GM12878 (cell line): ENCODE data around the gene MACROD2. TPM values are rescaled to one million over a fixed set of nuclear protein-coding genes. Genes with fewer than 3 reads are reported as not detected.

ENCODE experiments used
- ATAC-seq: fragments of 200-7000 bp; cut with Tn5 transposase; 3 replicates; pipeline ENCODE4 v1.9.1; 2020; ENCODE audit warnings: mild to moderate bottlenecking, moderate library complexity
- BruUV-seq: library from RNA; stranded (reverse); fragments of 400-500 nt; replicated peaks from 2 replicates; lab custom pipeline; 2021; lab: Mats Ljungman, UMichigan
- CTCF ChIA-PET: fragments of 300-600 bp; sonication (Branson Sonifier 250); formaldehyde crosslinking; extraction: SDS; loops from one replicate; lab custom pipeline; 2021; ENCODE audit warnings: inconsistent platforms; lab: Yijun Ruan, JAX
- POLR2A ChIA-PET: fragments of 350-600 bp; formaldehyde crosslinking; extraction: SDS; loops from one replicate; lab custom pipeline; 2021; ENCODE audit warnings: inconsistent platforms; lab: Charles Lee
- RAD21 ChIA-PET: fragments of 300-600 bp; sonication (Branson Sonifier 250); formaldehyde crosslinking; loops from one replicate; lab custom pipeline; 2023; ENCODE audit warnings: antibody characterized with exemption; ENCODE audit not compliant: unreplicated experiment; lab: Charles Lee
- SMC1A ChIA-PET: fragments of 300-600 bp; sonication (Branson Sonifier 250); formaldehyde crosslinking; loops from one replicate; lab custom pipeline; 2023; ENCODE audit not compliant: unreplicated experiment, uncharacterized antibody; lab: Charles Lee
- DNase-seq: peaks from one replicate; pipeline ENCODE4 v3.0.0-alpha.2; 2011; ENCODE audit warnings: low read depth, low spot score
- FAIRE-seq: peaks from 3 replicates; lab custom pipeline; 2011; peaks lifted over from hg19 to GRCh38; lab: Jason Lieb, UNC
- H2AFZ ChIP-seq: 2 replicates; pipeline ENCODE4 v1.6.0; 2011; ENCODE audit warnings: low read depth, low read length, control low read depth; ENCODE audit not compliant: control insufficient read depth
- H3K27ac ChIP-seq: 2 replicates; pipeline ENCODE4 v1.5.1; 2011; ENCODE audit warnings: control low read depth; ENCODE audit not compliant: control insufficient read depth, insufficient read depth
- H3K27me3 ChIP-seq, 2 experiments: replicated peaks in 1 of 2; 2 replicates each; pipeline versions ENCODE4 v1.6.0 to v1.6.1; 2011; ENCODE audit warnings: low read length in 1 of 2; ENCODE audit not compliant: control insufficient read depth in 2 of 2, insufficient read depth in 2 of 2
- H3K36me3 ChIP-seq, 2 experiments: 2 replicates each; pipeline ENCODE4 v1.5.1; 2011; ENCODE audit warnings: low read length in 1 of 2; ENCODE audit not compliant: control insufficient read depth in 2 of 2, insufficient read depth in 2 of 2
- H3K4me1 ChIP-seq: 2 replicates; pipeline ENCODE4 v1.6.1; 2011; ENCODE audit warnings: mild to moderate bottlenecking, low read length, moderate library complexity, mixed read lengths; ENCODE audit not compliant: control insufficient read depth, insufficient read depth
- H3K4me2 ChIP-seq: 2 replicates; pipeline ENCODE4 v1.6.0; 2011; ENCODE audit warnings: control low read depth; ENCODE audit not compliant: control insufficient read depth, insufficient read depth
- H3K4me3 ChIP-seq: fragments of 200-600 bp; sonication (generic); 2 replicates; pipeline ENCODE4 v1.5.1; 2016
- H3K79me2 ChIP-seq: 2 replicates; pipeline ENCODE4 v1.6.0; 2011; ENCODE audit warnings: low read length; ENCODE audit not compliant: control insufficient read depth, insufficient read depth
- H3K9ac ChIP-seq: 2 replicates; pipeline ENCODE4 v1.8.0; 2011; ENCODE audit warnings: low read length, control low read depth, mixed read lengths; ENCODE audit not compliant: control insufficient read depth, insufficient read depth
- H3K9me3 ChIP-seq: replicated peaks from 3 replicates; pipeline ENCODE4 v1.5.1; 2011; ENCODE audit warnings: mild to moderate bottlenecking, low read length; ENCODE audit not compliant: control insufficient read depth, insufficient read depth
- H4K20me1 ChIP-seq: 2 replicates; pipeline ENCODE4 v1.6.0; 2011; ENCODE audit not compliant: control insufficient read depth, insufficient read depth
- BRCA1 ChIP-seq: IDR thresholded peaks from 2 replicates; pipeline ENCODE4 v1.6.1; 2011; ENCODE audit warnings: low read depth, low read length, improper control_type of control experiment
- E2F4 ChIP-seq: IDR thresholded peaks from 2 replicates; pipeline ENCODE4 v1.6.1; 2012; ENCODE audit warnings: low read depth, low read length, improper control_type of control experiment
- EZH2 ChIP-seq: IDR thresholded peaks from 2 replicates; pipeline ENCODE4 v1.6.1; 2012; ENCODE audit warnings: low read depth, mild to moderate bottlenecking, control low read depth, inconsistent platforms, low read length, borderline replicate concordance; ENCODE audit not compliant: control insufficient read depth
- PML ChIP-seq: IDR thresholded peaks from 2 replicates; pipeline ENCODE4 v1.6.1; 2012; ENCODE audit warnings: low read length, inconsistent platforms
- RCOR1 ChIP-seq: conservative IDR thresholded peaks from 2 replicates; pipeline ENCODE4 v1.6.1; 2012; ENCODE audit warnings: low read depth, low read length, improper control_type of control experiment
- SRF ChIP-seq, 2 experiments: IDR thresholded peaks; 2 replicates each; pipeline ENCODE4 v1.6.1; 2011; ENCODE audit warnings: low read depth in 2 of 2, low read length in 2 of 2, mild to moderate bottlenecking in 1 of 2, moderate library complexity in 1 of 2
- SUPT20H ChIP-seq: IDR thresholded peaks from 2 replicates; pipeline ENCODE4 v1.6.1; 2011; ENCODE audit warnings: low read depth, mild to moderate bottlenecking, low read length, moderate library complexity, borderline replicate concordance; ENCODE audit not compliant: control insufficient read depth
- SUZ12 ChIP-seq: fragments of 200-600 bp; sonication (generic); IDR thresholded peaks from one replicate; pipeline ENCODE4 v1.6.1; 2018; ENCODE audit warnings: antibody characterized with exemption, mild to moderate bottlenecking; ENCODE audit not compliant: unreplicated experiment
- ZNF24 ChIP-seq: fragments of 450-650 bp; IDR thresholded peaks from 2 replicates; pipeline ENCODE4 v1.6.1; 2017; ENCODE audit warnings: antibody characterized with exemption, mild to moderate bottlenecking
- WGBS: methylation state at CpG from one replicate; pipeline ENCODE4 v1.1.6; 2016; ENCODE audit warnings: low lambda C conversion rate; ENCODE audit not compliant: insufficient replicate concordance, insufficient coverage; ENCODE audit errors: missing lambda C conversion rate; 5-methylcytosine and 5-hydroxymethylcytosine counted together
- in situ Hi-C: fragments of 300-500 bp; cut with MboI; formaldehyde crosslinking; loops from 9 replicates; pipeline ENCODE4 v1.14.3; 2018; ENCODE audit warnings: mixed read lengths
- intact Hi-C: fragments of 100-400 bp; cut with micrococcal nuclease; formaldehyde crosslinking; loops from one replicate; pipeline ENCODE4 v1.14.2; 2022; ENCODE audit not compliant: unreplicated experiment
- polyA plus RNA-seq, 11 experiments: library from polyadenylated mRNA; depleted of rRNA in 4 of 11; unstranded in 6 of 11; stranded (reverse) in 5 of 11; fragments of >200 nt; fragmentation: Nextera tagmentation in 4 of 11; fragmentation: Illumina TruSeq in 1 of 11; extraction: Ambion mirVana in 4 of 11; extraction: Trizol in 1 of 11; gene quantifications; 1 replicate in 1 of 11; 2 replicates in 10 of 11; pipeline versions ENCODE4 v1.2.1 to v1.2.3, GENCODE V29; 2011 to 2016; ENCODE audit warnings: inconsistent platforms in 2 of 11, missing spikeins in 2 of 11, low read depth in 1 of 11
- total RNA-seq, 4 experiments: library from RNA; depleted of rRNA in 3 of 4; stranded (reverse); fragments of >200 nt in 3 of 4; fragmentation: Illumina TruSeq in 1 of 4; extraction: Trizol in 1 of 4; gene quantifications; 2 replicates each; pipeline versions ENCODE4 v1.2.1 to v1.2.3, GENCODE V29; 2013 to 2021
- TF ChIP-seq, protein P1 (sequence below): fragments of 450-650 bp; IDR thresholded peaks from 2 replicates; pipeline ENCODE4 v1.6.1; 2016; ENCODE audit warnings: mild to moderate bottlenecking
- TF ChIP-seq, protein P2 (sequence below): fragments of 450-650 bp; IDR thresholded peaks from 2 replicates; pipeline ENCODE4 v1.6.1; 2017; ENCODE audit warnings: low read depth, mild to moderate bottlenecking, moderate library complexity

The MACROD2 gene
- total and polyA plus RNA-seq, 10 of the 15 experiments (the other 5 are each of a cell fraction or from before 2014, with no cell fraction given): 1.1 to 21.5 (median 2.2) TPM

DNA sequence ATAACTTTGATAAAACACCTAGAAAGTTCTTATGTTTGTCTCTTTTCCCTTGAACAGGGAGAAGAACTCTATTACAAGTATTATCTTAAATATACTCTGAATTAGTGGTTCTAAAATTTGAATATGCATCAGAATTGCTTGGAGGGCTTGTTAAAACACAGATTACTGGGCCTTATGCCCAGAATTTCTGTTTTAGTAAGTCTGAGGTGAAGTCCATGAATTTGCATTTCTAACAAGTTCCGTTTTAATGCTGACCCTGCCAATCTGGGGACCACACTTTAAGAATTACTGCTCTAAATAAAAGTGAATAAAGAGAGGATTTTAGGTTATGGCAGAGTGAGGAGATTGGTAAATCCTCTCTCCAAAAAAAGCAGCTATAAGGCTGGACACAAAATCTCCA is 510.2 kb downstream of the MACROD2 start:
- ChIA-PET SMC1A (no interaction called here), RAD21 (no interaction called here)

DNA sequence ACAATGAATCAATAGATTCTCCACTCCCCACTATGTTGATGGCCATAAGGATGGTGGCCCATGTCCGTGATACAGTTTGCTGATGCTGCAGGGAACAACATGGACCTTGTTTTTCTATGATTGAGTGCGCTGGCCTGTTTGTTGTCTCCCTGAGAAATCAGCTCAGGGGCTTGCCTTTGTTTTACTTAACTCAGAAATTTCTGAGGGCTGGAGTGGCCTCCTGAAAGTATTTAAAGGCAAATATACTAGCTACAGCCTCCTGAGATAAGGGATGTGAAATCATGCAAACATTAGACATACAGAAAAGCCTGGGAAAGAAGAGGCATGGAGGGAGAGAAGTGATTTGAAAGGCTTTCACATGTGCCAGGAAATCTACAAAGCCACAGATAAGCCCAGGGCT is 512.4 kb downstream of the MACROD2 start:
- no peaks in the 10 kb centered on the region for H3K27me3 ChIP-seq
- ChIA-PET RAD21 (no interaction called here), POLR2A (no interaction called here), SMC1A (no interaction called here), CTCF (no interaction called here)
- no peak overlapping the region for H2AFZ ChIP-seq
- H4K20me1 ChIP-seq: no peaks in the 10 kb centered on the region
- H3K36me3 ChIP-seq: no peaks in the 10 kb centered on the region
- H3K9ac ChIP-seq: no peak overlapping the region
- intact Hi-C loops (no loop called here), in situ Hi-C loops (no loop called here)
- H3K4me3 ChIP-seq: no peak overlapping the region
- DNase-seq (no peak), FAIRE-seq (no peak), ATAC-seq (no peak)
- no peak overlapping the region for H3K4me2 ChIP-seq
- no peaks in the 10 kb centered on the region for H3K9me3 ChIP-seq
- H3K27ac ChIP-seq: no peak overlapping the region
- no peaks in the 10 kb centered on the region for H3K79me2 ChIP-seq
- BruUV-seq: no TSS peak
- WGBS: 19% methylated on average over 2 of the region's 2 CpGs
- H3K4me1 ChIP-seq: no peaks in the 10 kb centered on the region
- TF ChIP-seq, protein P1, sequence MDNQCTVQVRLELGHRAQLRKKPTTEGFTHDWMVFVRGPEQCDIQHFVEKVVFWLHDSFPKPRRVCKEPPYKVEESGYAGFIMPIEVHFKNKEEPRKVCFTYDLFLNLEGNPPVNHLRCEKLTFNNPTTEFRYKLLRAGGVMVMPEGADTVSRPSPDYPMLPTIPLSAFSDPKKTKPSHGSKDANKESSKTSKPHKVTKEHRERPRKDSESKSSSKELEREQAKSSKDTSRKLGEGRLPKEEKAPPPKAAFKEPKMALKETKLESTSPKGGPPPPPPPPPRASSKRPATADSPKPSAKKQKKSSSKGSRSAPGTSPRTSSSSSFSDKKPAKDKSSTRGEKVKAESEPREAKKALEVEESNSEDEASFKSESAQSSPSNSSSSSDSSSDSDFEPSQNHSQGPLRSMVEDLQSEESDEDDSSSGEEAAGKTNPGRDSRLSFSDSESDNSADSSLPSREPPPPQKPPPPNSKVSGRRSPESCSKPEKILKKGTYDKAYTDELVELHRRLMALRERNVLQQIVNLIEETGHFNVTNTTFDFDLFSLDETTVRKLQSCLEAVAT: no peak
- TF ChIP-seq SUZ12: no peak
- no peak for TF ChIP-seq E2F4
- no peak for TF ChIP-seq PML
- TF ChIP-seq EZH2: no peak
- TF ChIP-seq BRCA1: no peak
- TF ChIP-seq SUPT20H: no peak
- TF ChIP-seq SRF (IDR thresholded peaks at IDR 0.05; ENCODE audit: low read depth in 2 of 2, low read length in 2 of 2): no peak

More for the DNA sequence above, 510.2 kb downstream of the MACROD2 start:
- TF ChIP-seq, protein P2, sequence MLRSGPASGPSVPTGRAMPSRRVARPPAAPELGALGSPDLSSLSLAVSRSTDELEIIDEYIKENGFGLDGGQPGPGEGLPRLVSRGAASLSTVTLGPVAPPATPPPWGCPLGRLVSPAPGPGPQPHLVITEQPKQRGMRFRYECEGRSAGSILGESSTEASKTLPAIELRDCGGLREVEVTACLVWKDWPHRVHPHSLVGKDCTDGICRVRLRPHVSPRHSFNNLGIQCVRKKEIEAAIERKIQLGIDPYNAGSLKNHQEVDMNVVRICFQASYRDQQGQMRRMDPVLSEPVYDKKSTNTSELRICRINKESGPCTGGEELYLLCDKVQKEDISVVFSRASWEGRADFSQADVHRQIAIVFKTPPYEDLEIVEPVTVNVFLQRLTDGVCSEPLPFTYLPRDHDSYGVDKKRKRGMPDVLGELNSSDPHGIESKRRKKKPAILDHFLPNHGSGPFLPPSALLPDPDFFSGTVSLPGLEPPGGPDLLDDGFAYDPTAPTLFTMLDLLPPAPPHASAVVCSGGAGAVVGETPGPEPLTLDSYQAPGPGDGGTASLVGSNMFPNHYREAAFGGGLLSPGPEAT: no peak
- TF ChIP-seq RCOR1: no peak
- no peak for TF ChIP-seq ZNF24
- POLR2A ChIA-PET: no interaction called here
- Histone ChIP-seq H3K36me3 (no peaks in the 10 kb centered on the region), H3K79me2 (no peaks in the 10 kb centered on the region), H3K4me3 (no peak overlapping the region), H3K27ac (no peak overlapping the region), H3K9ac (no peak overlapping the region), H4K20me1 (no peaks in the 10 kb centered on the region), H2AFZ (no peak overlapping the region), H3K4me1 (no peaks in the 10 kb centered on the region), H3K4me2 (no peak overlapping the region), H3K27me3 (no peaks in the 10 kb centered on the region), H3K9me3 (no peaks in the 10 kb centered on the region)
- in situ Hi-C loops (no loop called here), intact Hi-C loops (no loop called here)
- no peak for ATAC-seq
- no peak for DNase-seq
- WGBS: 57% methylated on average over 1 of the region's 1 CpG
- FAIRE-seq: no peak
- no TSS peak for BruUV-seq
- CTCF ChIA-PET: no interaction called here
